Lower leg skin (tissue), 4 donors: ENCODE measurements around the gene BNC2. TPM values are rescaled to one million over a fixed set of nuclear protein-coding genes. Genes with fewer than 3 reads are reported as not detected.

ENCODE experiments used
- DNase-seq, 2 donors: peaks; one replicate each; pipeline ENCODE4 v3.0.0-alpha.2; 2019; ENCODE audit warnings: low spot score in 2 of 2
- H3K4me3 ChIP-seq: fragments of 200-600 bp; sonication (generic); 2 replicates; pipeline ENCODE4 v1.5.1; 2017; ENCODE audit warnings: mild to moderate bottlenecking, low read depth; ENCODE audit not compliant: poor library complexity, severe bottlenecking
- POLR2A ChIP-seq, 2 donors: fragments of 450-650 bp; IDR thresholded peaks; one replicate each; pipeline ENCODE4 v1.6.1; 2016 to 2017; ENCODE audit warnings: antibody characterized with exemption in 2 of 2, mild to moderate bottlenecking in 1 of 2, moderate library complexity in 1 of 2
- WGBS, 2 donors: methylation state at CpG; one replicate each; pipeline ENCODE4 v1.1.5; 2018; 5-methylcytosine and 5-hydroxymethylcytosine counted together
- intact Hi-C: fragments of 100-400 bp; cut with DNase I; formaldehyde crosslinking; loops from one replicate; pipeline ENCODE4 v1.15.0; 2023; ENCODE audit warnings: low total_unique reads
- total RNA-seq, 4 donors: library from RNA; depleted of rRNA; stranded (reverse); fragments of >200 nt; gene quantifications; one replicate each; pipeline ENCODE4 v1.1.0, GENCODE V29; 2016
- TF ChIP-seq, protein P1 (sequence below), 3 donors: fragments of 450-650 bp; IDR thresholded peaks; one replicate each; pipeline ENCODE4 v1.5.1; 2016; ENCODE audit warnings: antibody characterized with exemption in 3 of 3, mild to moderate bottlenecking in 3 of 3, moderate library complexity in 2 of 3

Gene BNC2
- total RNA-seq, 4 donors from 2014 or later = 1.7 to 8.5 (median 3.7) TPM

DNA sequence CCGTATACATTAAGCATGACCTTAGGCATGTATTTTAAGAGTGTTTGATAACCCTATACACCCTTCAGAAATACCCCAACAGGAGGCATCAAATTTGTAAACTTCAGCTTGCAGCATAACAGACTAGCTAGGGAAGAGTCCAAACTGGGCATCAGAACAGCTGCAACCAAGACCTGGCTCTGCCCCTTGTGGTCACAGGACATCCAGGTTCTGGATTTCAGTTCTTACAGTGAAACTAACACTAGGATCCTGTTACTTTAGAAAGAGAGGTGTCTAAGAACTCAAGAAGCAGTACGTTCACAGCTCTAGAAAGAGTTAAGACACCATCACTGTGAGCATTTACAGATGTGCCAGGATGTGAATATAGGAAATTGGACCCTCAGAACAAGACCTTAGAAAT, 229.8 kb downstream of the BNC2 start:
- 79 to 86% methylated on average over 2 of the region's 2 CpGs for WGBS, 2 donors
- TF ChIP-seq POLR2A (IDR thresholded peaks at IDR 0.05) = no peak
- TF ChIP-seq, protein P1, sequence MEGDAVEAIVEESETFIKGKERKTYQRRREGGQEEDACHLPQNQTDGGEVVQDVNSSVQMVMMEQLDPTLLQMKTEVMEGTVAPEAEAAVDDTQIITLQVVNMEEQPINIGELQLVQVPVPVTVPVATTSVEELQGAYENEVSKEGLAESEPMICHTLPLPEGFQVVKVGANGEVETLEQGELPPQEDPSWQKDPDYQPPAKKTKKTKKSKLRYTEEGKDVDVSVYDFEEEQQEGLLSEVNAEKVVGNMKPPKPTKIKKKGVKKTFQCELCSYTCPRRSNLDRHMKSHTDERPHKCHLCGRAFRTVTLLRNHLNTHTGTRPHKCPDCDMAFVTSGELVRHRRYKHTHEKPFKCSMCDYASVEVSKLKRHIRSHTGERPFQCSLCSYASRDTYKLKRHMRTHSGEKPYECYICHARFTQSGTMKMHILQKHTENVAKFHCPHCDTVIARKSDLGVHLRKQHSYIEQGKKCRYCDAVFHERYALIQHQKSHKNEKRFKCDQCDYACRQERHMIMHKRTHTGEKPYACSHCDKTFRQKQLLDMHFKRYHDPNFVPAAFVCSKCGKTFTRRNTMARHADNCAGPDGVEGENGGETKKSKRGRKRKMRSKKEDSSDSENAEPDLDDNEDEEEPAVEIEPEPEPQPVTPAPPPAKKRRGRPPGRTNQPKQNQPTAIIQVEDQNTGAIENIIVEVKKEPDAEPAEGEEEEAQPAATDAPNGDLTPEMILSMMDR (IDR thresholded peaks at IDR 0.05) = no peak
- no peak overlapping the region for H3K4me3 ChIP-seq
- no peak for DNase-seq
- intact Hi-C loops = no loop called here

DNA sequence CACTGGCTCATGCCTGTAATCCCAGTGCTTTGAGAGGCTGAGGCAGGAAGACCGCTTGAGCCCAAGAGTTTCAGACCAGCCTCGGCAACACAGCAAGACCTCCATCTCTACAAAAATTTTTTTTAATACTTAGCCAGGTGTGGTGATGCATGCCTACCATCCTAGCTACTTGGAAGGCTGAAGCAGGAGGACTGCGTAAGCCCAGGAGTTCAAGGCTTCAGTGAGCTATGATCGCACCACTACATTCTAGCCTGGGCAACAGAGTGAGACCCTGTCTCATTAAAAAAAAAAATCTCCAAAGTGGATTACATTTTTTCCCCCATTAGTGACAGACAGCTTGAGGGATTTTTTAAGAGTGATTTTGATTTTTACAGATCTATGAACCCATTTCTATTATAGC, 230.8 kb downstream of the BNC2 start:
- no peak for DNase-seq
- 97 to 98% methylated on average over 4 of the region's 4 CpGs for WGBS, 2 donors
- intact Hi-C loops = no loop called here
- TF ChIP-seq, protein P1 (IDR thresholded peaks at IDR 0.05) = no peak
- TF ChIP-seq POLR2A (IDR thresholded peaks at IDR 0.05) = no peak
- H3K4me3 ChIP-seq = no peak overlapping the region

DNA sequence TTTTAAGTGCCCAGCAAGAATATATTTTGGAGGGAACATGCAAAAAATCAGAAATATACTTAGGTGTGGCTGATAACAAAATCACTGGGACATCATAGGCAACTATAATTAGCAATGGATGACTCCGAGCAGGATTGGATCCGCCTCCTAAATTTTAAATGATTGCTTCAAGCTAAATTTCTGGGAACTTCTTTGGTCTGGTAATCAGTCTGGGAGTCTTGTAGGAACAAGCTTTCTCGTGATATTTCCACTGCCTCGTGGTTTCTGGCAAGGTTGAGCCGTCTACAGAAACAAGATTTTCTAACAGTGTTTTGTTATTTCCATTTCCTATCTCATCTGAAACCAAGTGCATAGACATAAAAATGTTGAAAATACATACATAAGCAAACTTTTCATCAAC, 232.6 kb downstream of the BNC2 start:
- intact Hi-C loops = no loop called here
- TF ChIP-seq, protein P1 (IDR thresholded peaks at IDR 0.05) = no peak
- TF ChIP-seq POLR2A (IDR thresholded peaks at IDR 0.05) = no peak
- no peak overlapping the region for H3K4me3 ChIP-seq
- DNase-seq = no peak
- 46 to 55% methylated on average over 5 of the region's 5 CpGs for WGBS, 2 donors

DNA sequence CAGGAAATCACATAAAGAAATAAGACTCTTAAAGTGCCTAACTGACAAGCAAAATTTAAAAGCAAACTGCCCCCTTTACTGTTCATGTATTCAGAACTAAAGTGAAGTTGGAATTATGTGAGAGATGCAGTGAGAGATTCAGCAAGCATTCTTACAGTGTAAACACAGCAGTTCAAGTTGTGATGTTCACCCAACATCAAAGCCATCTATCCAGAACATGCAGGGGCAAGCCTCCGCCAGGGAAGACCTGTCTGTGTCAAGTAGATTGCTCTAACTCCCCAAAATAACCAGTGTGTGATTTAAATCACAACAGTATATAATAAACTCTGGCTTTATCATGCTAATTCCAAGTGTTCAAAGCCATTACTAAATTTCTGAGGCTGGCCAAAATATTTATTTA, 233.3 kb downstream of the BNC2 start:
- DNase-seq = no peak
- intact Hi-C loops = no loop called here
- WGBS, 2 donors = 57 to 58% methylated on average over 1 of the region's 1 CpG
- H3K4me3 ChIP-seq = no peak overlapping the region
- TF ChIP-seq POLR2A (IDR thresholded peaks at IDR 0.05) = no peak
- TF ChIP-seq, protein P1 (IDR thresholded peaks at IDR 0.05) = no peak

DNA sequence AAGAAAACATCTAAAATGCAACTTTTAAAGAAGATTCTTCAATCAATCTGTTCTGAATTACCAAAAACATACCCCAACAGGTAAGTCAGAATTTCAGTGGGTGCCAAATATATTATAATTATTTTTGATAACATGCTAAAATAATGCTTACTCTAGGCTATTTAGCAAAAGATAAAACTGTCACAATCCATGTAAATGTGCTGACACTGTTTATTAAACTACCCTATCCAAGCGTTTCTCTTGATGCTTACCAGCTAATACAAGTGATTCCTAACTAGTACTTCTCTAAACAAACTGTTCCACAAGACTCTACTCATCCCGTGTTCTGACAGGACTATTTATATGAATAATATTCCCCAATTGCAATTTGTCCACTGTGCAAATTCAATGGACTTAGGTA, 236.7 kb downstream of the BNC2 start:
- DNase-seq = no peak
- WGBS, 2 donors = 83 to 90% methylated on average over 2 of the region's 2 CpGs
- intact Hi-C loops = no loop called here
- H3K4me3 ChIP-seq = no peak overlapping the region
- TF ChIP-seq, protein P1 (IDR thresholded peaks at IDR 0.05) = no peak
- TF ChIP-seq POLR2A (IDR thresholded peaks at IDR 0.05) = no peak

DNA sequence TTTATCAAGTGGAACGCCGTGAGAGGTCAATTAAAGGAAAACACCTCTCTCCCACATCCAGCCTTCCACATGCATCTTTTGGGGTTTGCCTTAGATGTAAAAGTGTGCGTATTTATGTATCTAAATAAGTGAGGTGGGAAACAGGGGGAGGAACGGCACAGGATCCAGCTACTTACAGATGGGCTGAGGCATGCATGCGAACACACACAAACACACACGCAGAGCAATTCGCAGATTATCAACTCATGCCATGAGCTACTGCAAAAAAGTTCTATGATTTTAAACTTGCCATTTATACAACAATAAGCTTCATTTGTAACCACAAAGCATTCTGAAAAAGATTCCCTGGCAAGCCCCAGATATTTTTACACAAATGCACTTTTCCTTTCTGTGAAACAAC, 242.1 kb downstream of the BNC2 start:
- WGBS, 2 donors = 69 to 70% methylated on average over 7 of the region's 7 CpGs
- DNase-seq = no peak
- intact Hi-C loops = no loop called here
- no peak overlapping the region for H3K4me3 ChIP-seq
- TF ChIP-seq, protein P1 (IDR thresholded peaks at IDR 0.05) = no peak
- TF ChIP-seq POLR2A (IDR thresholded peaks at IDR 0.05) = no peak
